ENCODE results near the gene B3GALT6. TPM values are rescaled to one million over a fixed set of nuclear protein-coding genes. Genes with fewer than 3 reads are reported as not detected.

The B3GALT6 gene
- total RNA-seq, 1 experiment from 2014 or later = 27.1 TPM

DNA sequence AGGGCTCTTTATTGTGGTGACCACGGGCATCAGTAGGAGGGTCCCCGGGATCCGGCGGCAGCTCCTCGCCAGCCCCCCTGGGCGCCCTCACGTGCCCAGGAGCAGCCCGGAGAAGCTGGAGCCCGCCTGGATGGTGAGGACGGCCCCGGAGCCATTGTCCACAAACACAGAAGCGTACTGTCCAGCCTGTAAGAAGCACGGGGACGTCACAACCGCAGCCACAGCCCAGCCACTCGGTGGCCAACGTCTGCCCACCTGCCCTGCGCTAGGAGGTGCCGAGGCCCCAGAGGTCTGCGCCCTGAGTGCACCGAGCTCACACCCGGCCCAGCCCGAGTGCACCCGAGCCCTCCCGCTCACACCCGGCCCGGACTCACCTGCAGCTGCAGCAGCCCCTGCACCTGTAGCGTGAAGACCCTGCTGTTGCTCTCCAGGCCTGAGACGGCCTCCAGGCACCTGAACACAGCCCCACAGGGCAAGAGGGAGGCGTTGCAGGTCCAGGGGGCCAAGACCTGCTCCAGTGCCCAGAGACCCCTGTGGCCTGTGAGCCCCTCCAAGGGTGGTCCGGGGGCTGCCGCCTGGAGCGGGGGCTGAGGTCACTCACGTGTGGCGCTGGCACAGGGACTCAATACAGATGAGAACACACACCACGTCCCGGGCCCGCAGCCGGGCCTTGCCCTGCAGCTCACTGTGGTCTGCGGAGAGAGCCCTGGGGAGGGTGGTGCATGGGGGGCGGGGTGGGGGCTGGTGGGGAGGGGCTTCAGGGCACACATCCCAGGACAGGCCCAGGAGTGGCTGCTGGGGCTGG, 10.6 kb downstream of the B3GALT6 start:
- Histone ChIP-seq H3K23ac (ENCODE audit: insufficient read length, low read depth, low read length) (no peak overlapping the region), H3K79me2 (ENCODE audit: insufficient read depth, low read length) (no peaks in the 10 kb centered on the region), H2BK5ac (ENCODE audit: insufficient read length, low read length) (no peak overlapping the region), H3K27me3 (ENCODE audit: insufficient read depth, low read length) (no peaks in the 10 kb centered on the region), H3K79me1 (ENCODE audit: insufficient read depth, low read depth, low read length, poor library complexity, severe bottlenecking) (no peaks in the 10 kb centered on the region), H3K4me2 (ENCODE audit: insufficient read depth, insufficient read length, low read length) (no peak overlapping the region), H3K23me2 (ENCODE audit: insufficient read length, low read depth, low read length, poor library complexity, severe bottlenecking) (no peaks in the 10 kb centered on the region), H2BK15ac (ENCODE audit: low read depth, low read length) (no peak overlapping the region), H4K91ac (ENCODE audit: insufficient read length, low read depth, low read length) (no peak overlapping the region), H4K8ac (replicated peaks; ENCODE audit: insufficient read length, low read depth, low read length) (no peak overlapping the region), H3K4me1 (ENCODE audit: insufficient read depth, low read length) (no peaks in the 10 kb centered on the region), H3T11ph (ENCODE audit: low read length) (no peak overlapping the region), H4K5ac (ENCODE audit: insufficient read length, low read depth, low read length) (no peak overlapping the region), H3K14ac (ENCODE audit: insufficient read depth, low read length) (no peak overlapping the region), H2AFZ (ENCODE audit: low read length) (no peak overlapping the region), H3K27ac (ENCODE audit: insufficient read length, low read depth, low read length) (no peak overlapping the region), H3K56ac (ENCODE audit: insufficient read length, low read depth, low read length) (no peak overlapping the region), H2BK20ac (ENCODE audit: low read depth, low read length, poor library complexity, severe bottlenecking) (no peak overlapping the region), H3K9me3 (ENCODE audit: control insufficient read depth, low read depth, low read length) (no peaks in the 10 kb centered on the region), H3K18ac (ENCODE audit: insufficient read length, low read depth, low read length) (no peak overlapping the region), H3K9ac (ENCODE audit: extremely low read depth, insufficient read length, low read length) (no peak overlapping the region), H4K20me1 (ENCODE audit: control insufficient read depth, insufficient read depth, insufficient read length) (no peaks in the 10 kb centered on the region), H3K4ac (ENCODE audit: low read depth, low read length) (no peak overlapping the region), H2BK120ac (ENCODE audit: low read depth, low read length, poor library complexity, severe bottlenecking) (no peak overlapping the region), H2AK5ac (ENCODE audit: insufficient read length, low read length) (no peak overlapping the region), H2BK12ac (ENCODE audit: insufficient read length, low read depth, low read length) (no peak overlapping the region)
- no peaks in the 10 kb centered on the region for H3K9me3 Mint-ChIP-seq
- no CpG with 5 or more reads among the region's 41 CpGs for WGBS (ENCODE audit: extremely low coverage, insufficient read length, low lambda C conversion rate)
- TF ChIP-seq, protein P1, sequence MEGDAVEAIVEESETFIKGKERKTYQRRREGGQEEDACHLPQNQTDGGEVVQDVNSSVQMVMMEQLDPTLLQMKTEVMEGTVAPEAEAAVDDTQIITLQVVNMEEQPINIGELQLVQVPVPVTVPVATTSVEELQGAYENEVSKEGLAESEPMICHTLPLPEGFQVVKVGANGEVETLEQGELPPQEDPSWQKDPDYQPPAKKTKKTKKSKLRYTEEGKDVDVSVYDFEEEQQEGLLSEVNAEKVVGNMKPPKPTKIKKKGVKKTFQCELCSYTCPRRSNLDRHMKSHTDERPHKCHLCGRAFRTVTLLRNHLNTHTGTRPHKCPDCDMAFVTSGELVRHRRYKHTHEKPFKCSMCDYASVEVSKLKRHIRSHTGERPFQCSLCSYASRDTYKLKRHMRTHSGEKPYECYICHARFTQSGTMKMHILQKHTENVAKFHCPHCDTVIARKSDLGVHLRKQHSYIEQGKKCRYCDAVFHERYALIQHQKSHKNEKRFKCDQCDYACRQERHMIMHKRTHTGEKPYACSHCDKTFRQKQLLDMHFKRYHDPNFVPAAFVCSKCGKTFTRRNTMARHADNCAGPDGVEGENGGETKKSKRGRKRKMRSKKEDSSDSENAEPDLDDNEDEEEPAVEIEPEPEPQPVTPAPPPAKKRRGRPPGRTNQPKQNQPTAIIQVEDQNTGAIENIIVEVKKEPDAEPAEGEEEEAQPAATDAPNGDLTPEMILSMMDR (conservative IDR thresholded peaks at IDR 0.05) = no peak
- DNase-seq = no peak
- no peak overlapping the region for H3K4me3 Mint-ChIP-seq
- peaks cover 0 to 6% of the 10 kb centered on the region in 2 experiments; a peak in 2 of 4 replicates for H3K4me1 Mint-ChIP-seq
- no peaks in the 10 kb centered on the region for H3K36me3 Mint-ChIP-seq (ENCODE audit: insufficient read depth in 1 of 3, low read depth in 3 of 3)
- H3K27ac Mint-ChIP-seq = no peak overlapping the region
- H3K27me3 Mint-ChIP-seq (ENCODE audit: low read depth) = peaks cover 12% of the 10 kb centered on the region

Measured in H9 (cell line).